Measurements from ENCODE around the gene HOOK1. TPM values are rescaled to one million over a fixed set of nuclear protein-coding genes. Genes with fewer than 3 reads are reported as not detected.

Gene HOOK1
- total RNA-seq, 1 experiment from 2014 or later: 33.8 TPM

- TF ChIP-seq NFYB (CRISPR knock-in tag; conservative IDR thresholded peaks at IDR 0.05; ENCODE audit: low read depth): no peak
- no peak for TF ChIP-seq CTCF (IDR thresholded peaks at IDR 0.05)
- no peak for TF ChIP-seq NFATC4 (CRISPR knock-in tag; IDR thresholded peaks at IDR 0.05)
- no peak for TF ChIP-seq ATF2 (CRISPR knock-in tag; IDR thresholded peaks at IDR 0.05; ENCODE audit: borderline replicate concordance, low read depth)
- TF ChIP-seq MYBL2 (CRISPR knock-in tag; IDR thresholded peaks at IDR 0.05): no peak
- no peak for TF ChIP-seq JAZF1 (CRISPR knock-in tag; IDR thresholded peaks at IDR 0.05)
- no peak for TF ChIP-seq NR2C2 (CRISPR knock-in tag; IDR thresholded peaks at IDR 0.05)
- TF ChIP-seq IRF2 (CRISPR knock-in tag; IDR thresholded peaks at IDR 0.05; ENCODE audit: borderline replicate concordance, low read depth): no peak
- no peak for TF ChIP-seq AR (CRISPR knock-in tag; IDR thresholded peaks at IDR 0.05)
- TF ChIP-seq EMX1 (CRISPR knock-in tag; IDR thresholded peaks at IDR 0.05): no peak
- no peak for TF ChIP-seq ZNF219 (CRISPR knock-in tag; IDR thresholded peaks at IDR 0.05; ENCODE audit: borderline replicate concordance)
- no peak for TF ChIP-seq ZNF121 (CRISPR knock-in tag; IDR thresholded peaks at IDR 0.05)
- no peak for TF ChIP-seq HMGA2 (CRISPR knock-in tag; IDR thresholded peaks at IDR 0.05)
- TF ChIP-seq NR3C1 (CRISPR knock-in tag; conservative IDR thresholded peaks at IDR 0.05; ENCODE audit: low read depth): no peak
- TF ChIP-seq JUN (CRISPR knock-in tag; IDR thresholded peaks at IDR 0.05): no peak
- TF ChIP-seq NFE2L1 (CRISPR knock-in tag; IDR thresholded peaks at IDR 0.05): no peak
Observed at GRCh38 chr1:59878370-59878769, 63.6 kb downstream of the HOOK1 start (continued).

GRCh38 chr1:59879574-59879973, 64.8 kb downstream of the HOOK1 start:
- Mint-ChIP-seq H3K4me3 (no peak overlapping the region), H3K27ac (no peak overlapping the region), H3K9me3 (no peaks in the 10 kb centered on the region), H3K36me3 (no peaks in the 10 kb centered on the region), H3K27me3 (ENCODE audit: low read depth) (no peaks in the 10 kb centered on the region; the same call in 1 of the 2 replicates), H3K4me1 (no peaks in the 10 kb centered on the region; the same call in 1 of the 2 replicates)
- ATAC-seq (peak; percentile 91), DNase-seq (ENCODE audit: low spot score) (peak; percentile 73)
- ChIA-PET POLR2A (interaction anchor here (2.7 kb wide), 1 partner anchor 68 kb away, joined by 7 read pairs; no protein-coding TSS in a partner anchor), CTCF (interaction anchor here (1.2 to 6.7 kb wide), 2 partner anchors 21 to 65 kb away, joined by 3 to 156 read pairs; no protein-coding TSS in a partner anchor)
- TF ChIP-seq ATF6 (CRISPR knock-in tag; IDR thresholded peaks at IDR 0.05) (no peak), CTCF (IDR thresholded peaks at IDR 0.05) (peak; percentile 44), E2F1 (CRISPR knock-in tag; IDR thresholded peaks at IDR 0.05) (no peak), SMAD4 (CRISPR knock-in tag; IDR thresholded peaks at IDR 0.05) (no peak), ZNF263 (CRISPR knock-in tag; IDR thresholded peaks at IDR 0.05; ENCODE audit: low read depth) (no peak), PREB (CRISPR knock-in tag; IDR thresholded peaks at IDR 0.05; ENCODE audit: borderline replicate concordance) (no peak), ZBTB21 (CRISPR knock-in tag; IDR thresholded peaks at IDR 0.05; ENCODE audit: borderline replicate concordance) (no peak)
